Breast epithelium (tissue), 3 donors: ENCODE measurements around the gene RAB27B.

Experiments used
- POLR2A ChIP-seq: fragments of 450-650 bp; IDR thresholded peaks from one replicate; pipeline ENCODE4 v1.6.1; 2016; ENCODE audit warnings: antibody characterized with exemption, mild to moderate bottlenecking, moderate library complexity
- TF ChIP-seq, protein P1 (sequence below), 3 donors: fragments of 450-650 bp; IDR thresholded peaks; one replicate each; pipeline ENCODE4 v1.5.1; 2016 to 2017; ENCODE audit warnings: antibody characterized with exemption in 3 of 3, mild to moderate bottlenecking in 3 of 3, moderate library complexity in 3 of 3

DNA sequence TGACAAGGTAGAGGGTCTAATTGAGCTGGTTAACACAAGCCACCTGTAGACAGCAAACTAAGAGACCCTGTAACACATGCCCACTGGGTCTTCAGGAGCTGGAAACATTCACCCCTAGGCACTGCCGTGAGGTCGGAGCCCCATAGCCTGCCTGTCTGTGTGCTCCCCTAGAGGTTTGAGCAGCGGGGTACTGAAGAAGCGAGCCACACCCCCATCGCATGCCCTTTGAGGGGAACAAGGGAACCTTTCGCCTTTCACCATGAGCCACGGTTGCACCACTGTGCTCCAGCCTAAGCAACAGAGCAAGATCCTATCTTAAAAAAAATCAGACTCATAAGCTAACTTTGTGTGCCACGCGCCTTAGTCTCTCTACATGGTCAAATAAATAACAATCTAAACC is 36.2 kb upstream of the RAB27B start:
- TF ChIP-seq, protein P1, sequence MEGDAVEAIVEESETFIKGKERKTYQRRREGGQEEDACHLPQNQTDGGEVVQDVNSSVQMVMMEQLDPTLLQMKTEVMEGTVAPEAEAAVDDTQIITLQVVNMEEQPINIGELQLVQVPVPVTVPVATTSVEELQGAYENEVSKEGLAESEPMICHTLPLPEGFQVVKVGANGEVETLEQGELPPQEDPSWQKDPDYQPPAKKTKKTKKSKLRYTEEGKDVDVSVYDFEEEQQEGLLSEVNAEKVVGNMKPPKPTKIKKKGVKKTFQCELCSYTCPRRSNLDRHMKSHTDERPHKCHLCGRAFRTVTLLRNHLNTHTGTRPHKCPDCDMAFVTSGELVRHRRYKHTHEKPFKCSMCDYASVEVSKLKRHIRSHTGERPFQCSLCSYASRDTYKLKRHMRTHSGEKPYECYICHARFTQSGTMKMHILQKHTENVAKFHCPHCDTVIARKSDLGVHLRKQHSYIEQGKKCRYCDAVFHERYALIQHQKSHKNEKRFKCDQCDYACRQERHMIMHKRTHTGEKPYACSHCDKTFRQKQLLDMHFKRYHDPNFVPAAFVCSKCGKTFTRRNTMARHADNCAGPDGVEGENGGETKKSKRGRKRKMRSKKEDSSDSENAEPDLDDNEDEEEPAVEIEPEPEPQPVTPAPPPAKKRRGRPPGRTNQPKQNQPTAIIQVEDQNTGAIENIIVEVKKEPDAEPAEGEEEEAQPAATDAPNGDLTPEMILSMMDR (IDR thresholded peaks at IDR 0.05) = no peak
- no peak for TF ChIP-seq POLR2A
